ENCODE data around the gene RCSD1.

RCSD1 gene

DNA sequence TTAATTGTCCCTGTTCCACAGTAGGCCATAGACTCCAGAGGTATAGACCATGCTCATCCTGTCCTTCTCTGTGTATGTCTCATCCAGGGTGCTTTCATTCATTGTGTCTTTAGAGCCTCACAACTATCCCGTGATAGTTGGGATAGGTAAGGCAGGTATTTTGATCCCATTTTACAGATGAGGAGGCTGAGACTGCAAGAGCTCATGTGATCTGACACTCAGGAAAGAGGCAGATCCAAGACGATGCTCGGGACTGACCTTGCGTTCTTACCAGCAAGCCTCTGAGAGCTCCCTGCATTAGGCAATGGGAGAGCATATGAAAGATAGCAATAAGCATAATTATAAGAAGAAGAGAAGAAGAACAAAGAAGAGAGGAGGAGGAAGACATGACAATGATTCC is 42.8 kb downstream of the RCSD1 start:
- no peaks in the 10 kb centered on the region for H3K4me1 ChIP-seq (ENCODE audit: control insufficient read depth in 1 of 2, insufficient read depth in 2 of 2, low read length in 2 of 2)
- no peaks in the 10 kb centered on the region for H3K36me3 ChIP-seq (ENCODE audit: control insufficient read depth in 1 of 2, insufficient read depth in 2 of 2, low read length in 2 of 2)
- H3K27me3 ChIP-seq (ENCODE audit: low read depth, low read length) = no peaks in the 10 kb centered on the region
- H3K27ac ChIP-seq (ENCODE audit: low read length) = no peak overlapping the region
- H3K4me3 ChIP-seq (ENCODE audit: low read depth in 1 of 2, low read length in 2 of 2) = no peak overlapping the region
- no peaks in the 10 kb centered on the region for H3K9me3 ChIP-seq (ENCODE audit: control insufficient read depth in 1 of 2, low read length in 2 of 2)

DNA sequence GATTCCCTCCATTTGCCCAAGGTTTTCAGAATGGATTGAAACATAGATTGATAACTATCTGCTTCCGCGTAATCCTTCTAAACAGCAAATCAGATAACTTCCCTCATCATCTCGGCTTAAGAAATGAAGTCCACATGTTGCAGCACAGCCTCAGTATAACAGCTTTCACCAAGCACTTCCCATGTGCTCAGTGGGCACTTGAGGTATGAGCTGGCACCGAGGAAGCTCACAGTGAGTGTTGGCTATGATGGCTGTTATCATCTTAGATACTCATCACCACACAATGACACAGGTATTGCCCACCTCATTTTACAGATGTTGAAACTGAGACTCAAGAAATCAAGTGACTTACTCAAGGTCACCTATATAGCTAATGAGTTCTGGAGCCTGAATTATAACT is 43.2 kb downstream of the RCSD1 start:
- Histone ChIP-seq H3K9me3 (ENCODE audit: control insufficient read depth in 1 of 2, low read length in 2 of 2) (no peaks in the 10 kb centered on the region), H3K27me3 (ENCODE audit: low read depth, low read length) (no peaks in the 10 kb centered on the region), H3K4me3 (ENCODE audit: low read depth in 1 of 2, low read length in 2 of 2) (no peak overlapping the region), H3K36me3 (ENCODE audit: control insufficient read depth in 1 of 2, insufficient read depth in 2 of 2, low read length in 2 of 2) (no peaks in the 10 kb centered on the region), H3K27ac (ENCODE audit: low read length) (no peak overlapping the region), H3K4me1 (ENCODE audit: control insufficient read depth in 1 of 2, insufficient read depth in 2 of 2, low read length in 2 of 2) (no peaks in the 10 kb centered on the region)

DNA sequence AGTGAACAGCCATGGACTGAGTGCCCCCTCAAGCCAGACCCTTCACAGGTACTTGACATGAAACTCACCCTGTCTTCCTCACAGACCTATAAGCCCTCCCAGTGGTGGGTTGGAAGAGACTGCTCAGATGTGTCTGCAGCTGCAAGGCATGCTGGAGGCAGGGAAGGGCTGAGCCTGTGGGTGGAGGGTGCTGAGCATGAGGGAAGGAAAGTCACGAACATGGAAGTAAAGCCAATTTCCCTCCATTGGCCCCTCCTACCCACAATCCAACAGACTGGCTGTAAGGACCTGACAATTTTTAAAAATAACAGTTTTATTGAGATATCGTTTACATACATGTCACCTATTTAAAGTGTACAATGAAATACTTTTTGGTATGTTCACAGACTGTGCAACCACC is 44.1 kb downstream of the RCSD1 start:
- Histone ChIP-seq H3K4me3 (ENCODE audit: low read depth in 1 of 2, low read length in 2 of 2) (no peak overlapping the region), H3K9me3 (ENCODE audit: control insufficient read depth in 1 of 2, low read length in 2 of 2) (no peaks in the 10 kb centered on the region), H3K27ac (ENCODE audit: low read length) (no peak overlapping the region), H3K36me3 (ENCODE audit: control insufficient read depth in 1 of 2, insufficient read depth in 2 of 2, low read length in 2 of 2) (no peaks in the 10 kb centered on the region), H3K27me3 (ENCODE audit: low read depth, low read length) (no peaks in the 10 kb centered on the region), H3K4me1 (ENCODE audit: control insufficient read depth in 1 of 2, insufficient read depth in 2 of 2, low read length in 2 of 2) (no peaks in the 10 kb centered on the region)

DNA sequence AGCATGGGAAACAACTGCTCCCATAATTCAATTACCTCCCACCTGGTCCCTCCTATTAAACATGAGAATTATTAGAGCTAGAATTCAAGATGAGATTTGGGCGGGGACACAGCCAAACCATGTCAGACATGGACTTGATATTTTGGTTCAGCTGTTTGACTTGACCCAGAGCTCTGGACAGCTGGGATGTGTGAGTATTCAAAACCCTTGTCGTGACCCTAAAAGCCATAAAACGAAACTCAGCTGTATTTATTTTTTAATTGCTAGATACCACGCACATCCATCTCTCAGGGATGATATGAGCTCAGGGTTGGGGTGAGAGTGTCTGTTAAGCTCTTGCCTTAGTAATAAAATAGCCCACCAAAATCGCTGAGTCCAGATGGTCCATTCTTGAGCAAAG is 45.4 kb downstream of the RCSD1 start:
- H3K27ac ChIP-seq (ENCODE audit: low read length) = no peak overlapping the region
- no peaks in the 10 kb centered on the region for H3K27me3 ChIP-seq (ENCODE audit: low read depth, low read length)
- no peaks in the 10 kb centered on the region for H3K4me1 ChIP-seq (ENCODE audit: control insufficient read depth in 1 of 2, insufficient read depth in 2 of 2, low read length in 2 of 2)
- no peaks in the 10 kb centered on the region for H3K9me3 ChIP-seq (ENCODE audit: control insufficient read depth in 1 of 2, low read length in 2 of 2)
- no peak overlapping the region for H3K4me3 ChIP-seq (ENCODE audit: low read depth in 1 of 2, low read length in 2 of 2)
- no peaks in the 10 kb centered on the region for H3K36me3 ChIP-seq (ENCODE audit: control insufficient read depth in 1 of 2, insufficient read depth in 2 of 2, low read length in 2 of 2)

DNA sequence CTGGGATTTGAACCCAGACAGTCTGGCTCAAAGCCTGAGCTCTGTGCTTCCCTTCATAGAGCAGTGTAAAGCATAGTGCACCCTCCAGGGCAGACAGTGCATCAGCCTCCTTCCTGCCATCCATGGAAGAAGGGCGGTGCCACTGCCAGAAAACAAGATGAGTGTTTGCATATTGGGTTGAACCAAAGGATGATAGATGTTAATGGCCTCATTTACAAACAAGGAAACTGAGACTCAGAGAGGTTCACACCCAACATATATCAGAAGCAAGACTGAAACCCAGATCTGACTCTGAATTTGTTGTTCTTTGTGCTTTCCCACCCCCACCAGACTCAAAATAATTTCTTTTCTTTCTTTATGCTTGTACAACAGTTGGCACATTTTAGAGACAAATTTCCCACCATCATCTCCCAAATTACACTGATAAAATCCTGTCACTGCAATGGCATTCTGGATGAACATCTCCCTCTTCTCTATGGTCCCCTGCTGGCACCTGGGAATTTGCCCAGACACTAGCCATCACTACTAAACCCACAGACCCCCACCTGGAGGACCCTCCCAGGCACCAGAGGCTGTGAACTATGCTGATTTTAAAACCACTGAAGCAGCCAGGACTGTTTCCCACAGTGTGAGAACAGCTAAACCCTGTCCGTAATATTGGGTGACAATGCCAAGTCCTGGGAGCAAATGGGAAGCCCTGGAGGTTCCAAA is 46.3 kb downstream of the RCSD1 start:
- H3K4me1 ChIP-seq (ENCODE audit: control insufficient read depth in 1 of 2, insufficient read depth in 2 of 2, low read length in 2 of 2) = peaks cover under 1 to 9% of the 10 kb centered on the region in 2 donors
- no peak overlapping the region for H3K4me3 ChIP-seq (ENCODE audit: low read depth in 1 of 2, low read length in 2 of 2)
- H3K27ac ChIP-seq (ENCODE audit: low read length) = no peak overlapping the region
- H3K9me3 ChIP-seq (ENCODE audit: control insufficient read depth in 1 of 2, low read length in 2 of 2) = no peaks in the 10 kb centered on the region
- no peaks in the 10 kb centered on the region for H3K27me3 ChIP-seq (ENCODE audit: low read depth, low read length)
- H3K36me3 ChIP-seq (ENCODE audit: control insufficient read depth in 1 of 2, insufficient read depth in 2 of 2, low read length in 2 of 2) = no peaks in the 10 kb centered on the region

DNA sequence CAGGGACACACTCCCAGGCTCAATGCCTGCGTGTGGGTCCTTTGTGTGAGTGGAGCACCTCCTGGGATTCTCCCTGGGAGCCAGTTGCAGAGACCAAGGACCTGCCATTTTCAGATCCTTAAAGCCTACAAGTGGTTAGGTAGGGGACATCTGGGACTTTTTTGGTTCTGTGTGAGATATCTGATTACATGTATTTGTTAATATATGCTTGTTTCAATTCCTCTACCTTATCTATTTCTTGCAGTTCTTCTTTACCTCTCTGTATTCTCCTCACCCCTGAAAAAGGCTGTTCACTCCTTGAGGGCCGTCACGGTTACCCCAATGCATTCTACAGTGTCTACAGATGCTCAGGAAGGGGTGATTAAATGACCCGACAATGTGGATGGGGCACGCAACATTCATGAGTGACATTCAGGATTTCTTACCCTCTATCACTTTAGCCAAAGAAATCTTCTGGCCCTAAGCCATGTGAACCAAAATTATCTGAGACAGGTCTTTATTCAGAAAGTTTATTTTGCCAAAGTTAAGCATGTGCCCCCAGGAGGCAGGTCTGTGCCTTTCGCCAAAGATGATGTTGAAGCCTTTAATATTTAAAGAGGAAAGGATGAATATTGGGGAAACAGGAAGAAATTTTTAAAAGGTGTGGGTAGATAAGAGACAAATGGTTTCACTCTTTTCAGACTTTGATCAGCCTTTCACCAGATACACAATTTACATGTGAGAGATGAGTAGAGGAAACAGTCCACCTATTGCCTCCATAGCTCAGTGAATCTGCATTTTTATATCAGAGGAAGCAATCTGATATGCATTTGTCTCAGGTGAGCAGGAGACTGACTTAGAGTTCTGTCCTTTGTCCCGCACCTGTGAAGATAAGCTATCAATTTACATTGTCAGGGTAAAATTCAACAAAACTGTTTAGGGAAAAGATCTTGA is 47.1 kb downstream of the RCSD1 start:
- no peaks in the 10 kb centered on the region for H3K9me3 ChIP-seq (ENCODE audit: control insufficient read depth in 1 of 2, low read length in 2 of 2)
- no peak overlapping the region for H3K4me3 ChIP-seq (ENCODE audit: low read depth in 1 of 2, low read length in 2 of 2)
- no peak overlapping the region for H3K27ac ChIP-seq (ENCODE audit: low read length)
- peaks cover 4 to 12% of the 10 kb centered on the region in 2 donors for H3K4me1 ChIP-seq (ENCODE audit: control insufficient read depth in 1 of 2, insufficient read depth in 2 of 2, low read length in 2 of 2)
- no peaks in the 10 kb centered on the region for H3K27me3 ChIP-seq (ENCODE audit: low read depth, low read length)
- H3K36me3 ChIP-seq (ENCODE audit: control insufficient read depth in 1 of 2, insufficient read depth in 2 of 2, low read length in 2 of 2) = no peaks in the 10 kb centered on the region

DNA sequence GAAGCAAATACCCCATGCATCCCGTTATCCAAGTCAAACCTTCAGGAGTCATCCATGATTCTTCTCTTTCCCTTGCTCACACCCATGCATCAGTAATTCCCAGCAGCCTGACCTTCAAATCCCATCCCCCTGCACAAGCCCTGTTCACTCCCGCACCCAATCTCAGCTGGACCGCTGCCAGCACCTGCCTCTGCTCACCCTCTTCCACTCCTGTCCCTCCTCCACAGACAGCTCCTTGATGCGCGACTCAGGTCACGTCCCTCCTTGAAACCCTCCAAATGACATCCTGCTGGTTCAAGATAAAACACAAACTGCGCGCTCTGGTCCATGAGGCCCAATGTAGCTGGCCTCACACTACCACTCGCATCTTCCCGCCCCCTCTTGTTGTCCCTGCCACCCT is 48.4 kb downstream of the RCSD1 start:
- peaks cover 4 to 14% of the 10 kb centered on the region in 2 donors for H3K4me1 ChIP-seq (ENCODE audit: control insufficient read depth in 1 of 2, insufficient read depth in 2 of 2, low read length in 2 of 2)
- H3K27me3 ChIP-seq (ENCODE audit: low read depth, low read length) = no peaks in the 10 kb centered on the region
- no peaks in the 10 kb centered on the region for H3K9me3 ChIP-seq (ENCODE audit: control insufficient read depth in 1 of 2, low read length in 2 of 2)
- H3K36me3 ChIP-seq (ENCODE audit: control insufficient read depth in 1 of 2, insufficient read depth in 2 of 2, low read length in 2 of 2) = no peaks in the 10 kb centered on the region
- H3K4me3 ChIP-seq (ENCODE audit: low read depth in 1 of 2, low read length in 2 of 2) = no peak overlapping the region
- no peak overlapping the region for H3K27ac ChIP-seq (ENCODE audit: low read length)

DNA sequence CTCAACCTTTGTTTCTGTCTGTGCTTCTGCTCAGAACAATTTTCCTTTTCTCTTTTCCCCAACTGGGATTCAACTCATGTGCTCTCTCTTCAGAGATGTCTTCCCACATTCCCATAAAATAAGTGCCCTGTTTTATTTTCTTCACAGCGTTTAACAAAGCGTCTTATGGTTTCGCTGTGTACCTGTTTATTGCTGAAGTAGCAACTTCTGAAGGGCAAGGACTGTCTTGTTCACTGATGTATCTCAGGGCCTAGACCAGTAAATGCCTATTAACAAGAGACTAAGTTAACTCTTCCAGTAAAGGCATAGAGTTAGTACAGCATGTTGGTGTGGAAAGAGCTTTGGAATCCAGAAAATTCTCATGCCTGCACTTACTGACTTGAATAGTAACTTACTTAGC is 48.8 kb downstream of the RCSD1 start:
- peaks cover 4 to 18% of the 10 kb centered on the region in 2 donors for H3K4me1 ChIP-seq (ENCODE audit: control insufficient read depth in 1 of 2, insufficient read depth in 2 of 2, low read length in 2 of 2)
- no peaks in the 10 kb centered on the region for H3K27me3 ChIP-seq (ENCODE audit: low read depth, low read length)
- H3K4me3 ChIP-seq (ENCODE audit: low read depth in 1 of 2, low read length in 2 of 2) = no peak overlapping the region
- no peaks in the 10 kb centered on the region for H3K9me3 ChIP-seq (ENCODE audit: control insufficient read depth in 1 of 2, low read length in 2 of 2)
- no peak overlapping the region for H3K27ac ChIP-seq (ENCODE audit: low read length)
- H3K36me3 ChIP-seq (ENCODE audit: control insufficient read depth in 1 of 2, insufficient read depth in 2 of 2, low read length in 2 of 2) = no peaks in the 10 kb centered on the region

DNA sequence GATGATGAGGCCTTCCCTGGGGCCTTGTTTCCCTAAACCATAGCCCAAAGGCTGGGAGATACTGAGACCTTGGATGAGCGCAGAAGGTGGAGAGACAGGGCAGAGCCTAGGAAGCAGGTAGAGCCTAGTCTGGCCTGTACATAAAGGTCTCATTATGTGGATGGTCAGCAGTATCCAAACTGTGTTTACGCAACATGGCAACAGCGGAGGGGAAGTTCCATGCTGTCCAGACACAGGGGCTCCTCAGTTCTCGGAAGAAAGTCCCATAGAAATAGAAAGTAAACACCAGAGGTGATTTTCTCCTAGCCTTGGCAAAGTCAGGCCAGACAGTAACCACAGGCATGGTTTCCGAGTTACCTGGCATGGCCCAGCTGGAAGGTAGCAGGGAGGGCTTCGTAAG is 49.7 kb downstream of the RCSD1 start:
- no peaks in the 10 kb centered on the region for H3K27me3 ChIP-seq (ENCODE audit: low read depth, low read length)
- H3K27ac ChIP-seq (ENCODE audit: low read length) = no peak overlapping the region
- H3K4me3 ChIP-seq (ENCODE audit: low read depth in 1 of 2, low read length in 2 of 2) = no peak overlapping the region
- no peaks in the 10 kb centered on the region for H3K36me3 ChIP-seq (ENCODE audit: control insufficient read depth in 1 of 2, insufficient read depth in 2 of 2, low read length in 2 of 2)
- H3K4me1 ChIP-seq (ENCODE audit: control insufficient read depth in 1 of 2, insufficient read depth in 2 of 2, low read length in 2 of 2) = peaks cover 4 to 18% of the 10 kb centered on the region in 2 donors
- no peaks in the 10 kb centered on the region for H3K9me3 ChIP-seq (ENCODE audit: control insufficient read depth in 1 of 2, low read length in 2 of 2)

DNA sequence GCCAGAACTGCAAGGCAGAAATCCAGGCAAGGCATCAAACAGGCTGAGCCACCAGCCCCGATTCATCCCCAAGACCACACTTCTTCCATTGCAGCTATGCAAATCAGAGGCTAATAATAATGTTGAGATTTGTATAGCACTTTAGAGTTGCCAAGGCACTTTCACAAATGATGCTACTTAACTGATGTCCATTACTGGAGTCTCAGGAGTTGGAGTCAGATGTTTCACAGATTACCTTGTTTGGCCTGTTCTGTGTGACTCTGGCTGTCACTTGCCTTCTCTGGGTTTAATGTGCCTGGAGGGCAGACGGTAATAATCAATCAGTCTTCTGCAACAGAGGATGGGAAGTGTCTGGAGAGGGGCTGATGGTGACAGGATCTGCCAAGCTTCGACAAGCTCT is 51.0 kb downstream of the RCSD1 start:
- Histone ChIP-seq H3K27me3 (ENCODE audit: low read depth, low read length) (no peaks in the 10 kb centered on the region), H3K9me3 (ENCODE audit: control insufficient read depth in 1 of 2, low read length in 2 of 2) (no peaks in the 10 kb centered on the region), H3K4me1 (ENCODE audit: control insufficient read depth in 1 of 2, insufficient read depth in 2 of 2, low read length in 2 of 2) (peaks cover 4 to 26% of the 10 kb centered on the region in 2 donors), H3K36me3 (ENCODE audit: control insufficient read depth in 1 of 2, insufficient read depth in 2 of 2, low read length in 2 of 2) (no peaks in the 10 kb centered on the region), H3K4me3 (ENCODE audit: low read depth in 1 of 2, low read length in 2 of 2) (no peak overlapping the region), H3K27ac (ENCODE audit: low read length) (no peak overlapping the region)

DNA sequence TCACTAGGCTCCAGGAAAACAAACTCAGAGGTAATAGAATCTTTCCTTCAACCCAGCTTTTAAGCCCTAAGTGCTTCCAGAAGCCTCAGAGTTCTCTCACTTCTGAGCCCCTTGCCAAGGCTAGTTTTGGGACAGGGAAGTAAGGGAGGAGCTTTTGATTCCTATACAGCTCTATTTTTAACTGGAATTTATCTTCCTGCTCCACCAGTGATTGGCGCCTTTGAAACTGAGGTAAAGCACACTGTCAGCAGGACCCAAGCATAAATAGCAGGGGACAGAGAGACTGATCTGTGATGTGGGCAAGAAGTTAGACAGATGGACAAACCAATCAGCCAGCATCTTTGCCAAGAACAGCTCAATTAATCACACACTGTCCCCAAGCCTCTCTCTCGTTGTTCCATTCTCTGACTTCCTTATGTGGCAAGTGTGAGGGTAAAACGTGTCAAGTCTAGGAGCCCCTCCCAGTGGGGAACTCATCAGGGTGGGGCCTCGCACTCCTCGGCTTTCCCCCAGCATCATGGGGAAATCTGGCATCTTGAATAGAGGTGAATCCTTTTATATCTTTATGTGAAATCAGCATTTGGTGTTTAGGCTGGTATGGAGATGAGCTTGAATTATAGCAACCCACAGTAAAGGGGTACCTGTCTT is 51.5 kb downstream of the RCSD1 start:
- H3K4me1 ChIP-seq (ENCODE audit: control insufficient read depth in 1 of 2, insufficient read depth in 2 of 2, low read length in 2 of 2) = peaks cover 4 to 31% of the 10 kb centered on the region in 2 donors
- no peak overlapping the region for H3K4me3 ChIP-seq (ENCODE audit: low read depth in 1 of 2, low read length in 2 of 2)
- no peak overlapping the region for H3K27ac ChIP-seq (ENCODE audit: low read length)
- no peaks in the 10 kb centered on the region for H3K36me3 ChIP-seq (ENCODE audit: control insufficient read depth in 1 of 2, insufficient read depth in 2 of 2, low read length in 2 of 2)
- H3K9me3 ChIP-seq (ENCODE audit: control insufficient read depth in 1 of 2, low read length in 2 of 2) = no peaks in the 10 kb centered on the region
- H3K27me3 ChIP-seq (ENCODE audit: low read depth, low read length) = no peaks in the 10 kb centered on the region

All from muscle layer of duodenum (tissue), 2 donors.